ENCODE measurements around the gene TYK2. TPM values are rescaled to one million over a fixed set of nuclear protein-coding genes. Genes with fewer than 3 reads are reported as not detected.
"Not testable (repeated sequence)": the region's sequence is repeated elsewhere in the genome, so short reads cannot be mapped to it uniquely, and the experiment has no call there.

The TYK2 gene
- total and polyA plus RNA-seq, 2 experiments from 2014 or later, result 60.4 to 85.5 TPM

- in situ Hi-C loops (cut with MboI), result no loop called here
- TF ChIP-seq EZH2phosphoT487 (IDR thresholded peaks at IDR 0.05; ENCODE audit: insufficient read depth, low read depth), result no peak
- no peak for TF ChIP-seq EZH2 (IDR thresholded peaks at IDR 0.05; ENCODE audit: insufficient read depth, poor library complexity, severe bottlenecking)
- peaks cover 50% of the 10 kb centered on the region for H3K79me2 ChIP-seq (ENCODE audit: insufficient read depth)
Observed at GRCh38 chr19:10403137-10404021, 23.0 kb upstream of the TYK2 start, which contains the start of gene CDC37. Gene CDC37 (minus strand): TSS chr19:10403542. CDS start chr19:10403479, 63 bp downstream.

GRCh38 chr19:10402441-10403038 lies 22.2 kb upstream of the TYK2 start:
- TF ChIP-seq EZH2phosphoT487 (IDR thresholded peaks at IDR 0.05; ENCODE audit: insufficient read depth, low read depth), result no peak
- TF ChIP-seq EZH2 (IDR thresholded peaks at IDR 0.05; ENCODE audit: insufficient read depth, poor library complexity, severe bottlenecking), result no peak
- peak overlapping the region; percentile 81 for H2AFZ ChIP-seq
- no peaks in the 10 kb centered on the region for H3K27me3 ChIP-seq (replicated peaks; ENCODE audit: insufficient read depth)
- no peaks in the 10 kb centered on the region for H3K36me3 ChIP-seq (ENCODE audit: low read depth)
- H3K79me2 ChIP-seq (ENCODE audit: insufficient read depth), result peaks cover 58% of the 10 kb centered on the region
- DNase-seq, result peak; percentile 69
- H3K9ac ChIP-seq, result peak overlapping the region; percentile 95
- H4K20me1 ChIP-seq (ENCODE audit: insufficient read depth), result no peaks in the 10 kb centered on the region; the same call in 1 of the 2 replicates
- WGBS, 2 experiments (ENCODE audit: low coverage in 1 of 2, low lambda C conversion rate in 2 of 2, missing lambda C conversion rate in 2 of 2), result 0 to 2% methylated on average over 14 to 15 of the region's 15 CpGs
- H3K27ac ChIP-seq, result peak overlapping the region; percentile 69
- H3K4me2 ChIP-seq (ENCODE audit: unreplicated experiment), result peak overlapping the region; percentile 97
- no peaks in the 10 kb centered on the region for H3K9me2 ChIP-seq (ENCODE audit: insufficient read depth)
- no peaks in the 10 kb centered on the region for H3F3A ChIP-seq (ENCODE audit: insufficient read depth)
- peak overlapping the region; percentile 88 for H3K4me3 ChIP-seq
- H3K4me1 ChIP-seq (ENCODE audit: insufficient read depth), result peaks cover 17% of the 10 kb centered on the region
- in situ Hi-C loops (cut with MboI), result no loop called here
- H3K9me3 ChIP-seq (ENCODE audit: low read depth), result no peaks in the 10 kb centered on the region

More at GRCh38 chr19:10403137-10404021, 23.0 kb upstream of the TYK2 start, which contains the start of gene CDC37:
- Histone ChIP-seq H3K9ac (peak within 1 kb of the TSS; percentile 95), H3K4me3 (peak within 1 kb of the TSS; percentile 88), H3K9me2 (ENCODE audit: insufficient read depth) (no peaks in the 10 kb centered on the region), H3K27me3 (replicated peaks; ENCODE audit: insufficient read depth) (no peaks in the 10 kb centered on the region), H3K9me3 (ENCODE audit: low read depth) (no peaks in the 10 kb centered on the region), H4K20me1 (ENCODE audit: insufficient read depth) (no peaks in the 10 kb centered on the region; the same call in 1 of the 2 replicates), H3K36me3 (ENCODE audit: low read depth) (no peaks in the 10 kb centered on the region), H3K4me2 (ENCODE audit: unreplicated experiment) (peak within 1 kb of the TSS; percentile 98), H3F3A (ENCODE audit: insufficient read depth) (no peaks in the 10 kb centered on the region), H3K27ac (peak within 1 kb of the TSS; percentile 69), H2AFZ (peak within 1 kb of the TSS; percentile 93), H3K4me1 (ENCODE audit: insufficient read depth) (peaks cover 17% of the 10 kb centered on the region)
- WGBS, 2 experiments (ENCODE audit: low coverage in 1 of 2, low lambda C conversion rate in 2 of 2, missing lambda C conversion rate in 2 of 2), result 0 to 2% methylated on average over 56 to 67 of the region's 69 CpGs
- peak; percentile 99 for DNase-seq

- Histone ChIP-seq H3K36me3 (ENCODE audit: low read depth) (peaks cover 6% of the 10 kb centered on the region; the same call in 1 of the 2 replicates), H3K4me2 (ENCODE audit: unreplicated experiment) (no peak overlapping the region), H3F3A (ENCODE audit: insufficient read depth) (no peaks in the 10 kb centered on the region), H3K27me3 (replicated peaks; ENCODE audit: insufficient read depth) (no peaks in the 10 kb centered on the region), H2AFZ (no peak overlapping the region), H3K9me2 (ENCODE audit: insufficient read depth) (no peaks in the 10 kb centered on the region), H3K9me3 (ENCODE audit: low read depth) (no peaks in the 10 kb centered on the region), H3K9ac (no peak overlapping the region), H4K20me1 (ENCODE audit: insufficient read depth) (no peaks in the 10 kb centered on the region; the same call in 1 of the 2 replicates), H3K79me2 (ENCODE audit: insufficient read depth) (peaks cover 72% of the 10 kb centered on the region), H3K4me1 (ENCODE audit: insufficient read depth) (peaks cover 17% of the 10 kb centered on the region), H3K27ac (no peak overlapping the region), H3K4me3 (no peak overlapping the region)
- WGBS, 2 experiments (ENCODE audit: low coverage in 1 of 2, low lambda C conversion rate in 2 of 2, missing lambda C conversion rate in 2 of 2), result 81 to 83% methylated on average over 8 of the region's 8 CpGs
- no peak for DNase-seq
- TF ChIP-seq EZH2 (IDR thresholded peaks at IDR 0.05; ENCODE audit: insufficient read depth, poor library complexity, severe bottlenecking) (no peak), EZH2phosphoT487 (IDR thresholded peaks at IDR 0.05; ENCODE audit: insufficient read depth, low read depth) (no peak)
- in situ Hi-C loops (cut with MboI), result loop anchor here (25.0 kb wide), 1 partner anchor 463 kb away; the partner anchor contains the start of gene OLFM2
Observed at GRCh38 chr19:10399878-10400277, 19.5 kb upstream of the TYK2 start.

- H4K20me1 ChIP-seq (ENCODE audit: insufficient read depth); H3K27ac ChIP-seq; DNase-seq; H2AFZ ChIP-seq; H3K4me3 ChIP-seq; H3K4me2 ChIP-seq (ENCODE audit: unreplicated experiment); H3K9me2 ChIP-seq (ENCODE audit: insufficient read depth); H3K27me3 ChIP-seq (replicated peaks; ENCODE audit: insufficient read depth); H3F3A ChIP-seq (ENCODE audit: insufficient read depth); H3K9me3 ChIP-seq (ENCODE audit: low read depth); H3K9ac ChIP-seq: not testable (repeated sequence)
- H3K4me1 ChIP-seq (ENCODE audit: insufficient read depth), result peaks cover 17% of the 10 kb centered on the region
- 97 to 99% methylated on average over 8 of the region's 8 CpGs for WGBS, 2 experiments (ENCODE audit: low coverage in 1 of 2, low lambda C conversion rate in 2 of 2, missing lambda C conversion rate in 2 of 2)
- peaks cover 10% of the 10 kb centered on the region; the same call in 1 of the 2 replicates for H3K36me3 ChIP-seq (ENCODE audit: low read depth)
- H3K79me2 ChIP-seq (ENCODE audit: insufficient read depth), result peaks cover 72% of the 10 kb centered on the region
- in situ Hi-C loops (cut with MboI), result loop anchor here (25.0 kb wide), 1 partner anchor 462 kb away; the partner anchor contains the start of gene OLFM2
Observed at GRCh38 chr19:10399340-10399739, 19.0 kb upstream of the TYK2 start.
